HG02981 (cell line): ENCODE measurements around the gene AAMDC.
"Not testable (repeated sequence)": the region's sequence is repeated elsewhere in the genome, so short reads cannot be mapped to it uniquely, and the experiment has no call there.

ENCODE experiments used
- ATAC-seq: cut with Tn5 transposase; IDR thresholded peaks from one replicate; pipeline ENCODE4 v1.9.1; 2021; ENCODE audit warnings: mild to moderate bottlenecking, moderate library complexity; ENCODE audit not compliant: unreplicated experiment

Gene AAMDC

GRCh38 chr11:77883775-77884174 lies 62.8 kb downstream of the AAMDC start:
- no peak for ATAC-seq

- no peak for ATAC-seq
Measured at GRCh38 chr11:77884186-77884828, 63.4 kb downstream of the AAMDC start.

- ATAC-seq: no peak
Measured at GRCh38 chr11:77884829-77885190, 63.9 kb downstream of the AAMDC start.

GRCh38 chr11:77886401-77886800 lies 65.5 kb downstream of the AAMDC start:
- ATAC-seq: no peak

- not testable (repeated sequence) for ATAC-seq
Measured at GRCh38 chr11:77889045-77889444, 68.1 kb downstream of the AAMDC start.

- ATAC-seq: not testable (repeated sequence)
Measured at GRCh38 chr11:77890100-77890614, 69.2 kb downstream of the AAMDC start.

- not testable (repeated sequence) for ATAC-seq
Measured at GRCh38 chr11:77890619-77891056, 69.7 kb downstream of the AAMDC start.

GRCh38 chr11:77891256-77891655 lies 70.3 kb downstream of the AAMDC start:
- ATAC-seq: not testable (repeated sequence)

- not testable (repeated sequence) for ATAC-seq
Measured at GRCh38 chr11:77891703-77892102, 70.8 kb downstream of the AAMDC start.

GRCh38 chr11:77894949-77895348 lies 74.0 kb downstream of the AAMDC start:
- not testable (repeated sequence) for ATAC-seq

GRCh38 chr11:77908835-77909234 lies 87.9 kb downstream of the AAMDC start:
- ATAC-seq: no peak

- ATAC-seq: no peak
Measured at GRCh38 chr11:77909277-77909676, 88.3 kb downstream of the AAMDC start.

GRCh38 chr11:77910828-77911227 lies 89.9 kb downstream of the AAMDC start:
- not testable (repeated sequence) for ATAC-seq

- ATAC-seq: not testable (repeated sequence)
Measured at GRCh38 chr11:77913608-77914306, 92.8 kb downstream of the AAMDC start.

- not testable (repeated sequence) for ATAC-seq
Measured at GRCh38 chr11:77914307-77914791, 93.4 kb downstream of the AAMDC start.

GRCh38 chr11:77917713-77918112 lies 96.8 kb downstream of the AAMDC start:
- not testable (repeated sequence) for ATAC-seq
